Dermis microvascular lymphatic vessel endothelial cell (primary cell): ENCODE results near the gene RBMS1. TPM values are rescaled to one million over a fixed set of nuclear protein-coding genes. Genes with fewer than 3 reads are reported as not detected.

Experiments used
- DNase-seq, 2 donors: peaks; one replicate each; pipeline versions ENCODE4 v3.0.0 to v3.0.0-alpha.2; 2010; ENCODE audit warnings: low read depth in 2 of 2
- total RNA-seq: library from RNA; depleted of rRNA; stranded (reverse); fragments of >200 nt; gene quantifications from 2 replicates; pipeline ENCODE4 v1.2.1, GENCODE V29; 2014

RBMS1 gene
- total RNA-seq, 1 donor from 2014 or later = 55.1 TPM

DNA sequence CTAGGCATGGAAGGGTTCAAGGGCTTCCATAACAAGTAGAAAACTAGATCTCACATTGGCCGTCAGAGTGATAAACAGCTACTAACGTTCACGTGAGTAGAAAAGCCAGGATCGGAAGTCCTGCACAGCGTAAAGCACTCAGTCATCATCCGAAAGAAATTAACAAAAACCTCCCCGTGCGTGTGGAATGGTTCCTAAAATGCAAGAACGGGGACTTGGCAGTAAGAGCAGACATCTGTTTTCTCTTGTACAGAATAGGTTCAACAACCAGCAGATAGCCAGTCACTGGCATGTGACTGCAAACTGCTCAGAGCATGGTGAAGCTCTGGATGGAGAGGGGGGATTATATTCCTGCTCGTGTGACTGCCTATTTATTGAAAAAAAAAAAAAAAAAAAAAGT is 186.6 kb downstream of the RBMS1 start:
- DNase-seq = no peak

DNA sequence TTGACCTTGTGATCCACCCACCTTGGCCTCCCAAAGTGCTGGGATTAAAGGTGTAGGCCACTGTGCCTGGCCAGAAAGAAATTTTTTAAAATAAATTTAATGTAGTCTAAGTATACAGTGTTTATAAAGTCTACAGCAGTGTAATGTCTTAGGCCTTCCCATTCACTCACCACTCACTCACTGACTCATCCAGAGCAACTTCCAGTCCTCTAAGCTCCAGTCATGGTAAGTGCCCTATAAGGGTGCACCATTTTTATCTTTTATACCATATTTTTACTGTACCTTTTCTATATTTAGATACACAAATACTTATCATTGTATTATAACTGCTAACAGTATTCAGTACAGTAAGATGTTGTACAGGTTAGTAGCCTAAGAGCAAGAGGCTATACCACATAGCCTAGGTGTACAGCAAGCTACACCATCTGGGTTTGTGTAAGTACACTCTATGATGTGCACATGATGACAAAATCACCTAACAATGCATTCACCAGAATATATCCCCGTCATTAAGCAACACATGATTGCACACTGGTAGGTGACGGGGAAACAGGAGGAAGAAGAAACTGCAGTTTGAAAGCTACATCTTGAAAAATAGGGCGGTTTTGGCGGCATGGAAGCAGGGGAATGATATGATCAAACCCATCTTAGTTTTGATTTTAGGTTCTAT is 188.4 kb downstream of the RBMS1 start:
- no peak for DNase-seq

DNA sequence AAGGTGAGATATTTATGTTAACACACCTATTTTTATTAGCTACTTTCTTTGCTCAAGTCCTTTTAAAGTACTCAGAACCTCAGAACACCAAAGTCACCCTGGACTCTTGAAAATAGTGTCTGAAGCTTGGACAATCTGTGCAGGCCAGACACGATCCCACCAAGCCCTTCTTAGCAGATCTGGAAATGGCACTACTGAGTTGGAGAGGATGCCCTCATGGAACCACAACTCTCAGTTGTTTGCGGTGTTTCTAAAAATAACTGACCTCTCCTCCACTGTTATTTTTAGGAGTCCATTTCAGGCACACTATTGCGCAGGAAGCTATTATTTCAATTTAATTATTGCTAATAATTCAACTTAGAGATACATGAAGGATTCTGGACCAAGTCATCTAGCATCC is 190.1 kb downstream of the RBMS1 start:
- no peak for DNase-seq

DNA sequence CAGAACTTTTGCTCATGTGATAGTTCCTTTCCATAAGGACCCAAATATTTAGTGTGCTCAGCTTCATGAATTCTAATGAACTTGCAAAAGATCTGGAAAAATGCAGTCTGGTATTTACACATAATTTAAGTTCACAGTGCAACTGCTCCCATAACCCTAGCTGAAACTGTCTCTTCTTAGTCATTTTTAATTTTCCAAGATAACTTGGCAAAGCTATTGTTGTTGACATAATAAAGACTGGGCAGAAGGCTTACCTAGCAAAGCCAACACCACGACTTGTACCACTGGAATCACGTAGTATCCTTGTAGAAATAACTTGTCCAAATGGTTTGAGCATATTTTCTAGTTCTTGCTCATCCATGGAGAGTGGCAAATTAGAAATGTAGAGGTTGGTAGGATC is 190.5 kb downstream of the RBMS1 start:
- DNase-seq = no peak

DNA sequence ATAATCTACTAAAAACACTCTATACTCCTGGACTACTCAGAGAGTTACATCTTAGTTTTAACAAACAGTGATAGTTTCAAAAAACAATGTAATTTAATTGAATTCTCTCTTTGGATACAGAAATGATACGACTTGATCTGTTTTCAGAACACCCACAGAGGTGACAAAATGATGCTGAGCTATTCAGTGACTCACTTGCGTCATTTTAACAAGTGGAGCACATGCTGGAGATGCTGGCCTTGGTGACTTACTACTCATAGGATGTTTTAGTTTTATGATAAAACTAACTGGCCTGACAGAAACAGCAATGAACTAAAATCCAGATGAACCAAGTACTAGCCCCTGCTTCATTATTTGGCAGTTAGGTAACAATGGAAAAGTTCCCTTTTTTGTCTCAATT is 192.2 kb downstream of the RBMS1 start:
- DNase-seq = no peak

DNA sequence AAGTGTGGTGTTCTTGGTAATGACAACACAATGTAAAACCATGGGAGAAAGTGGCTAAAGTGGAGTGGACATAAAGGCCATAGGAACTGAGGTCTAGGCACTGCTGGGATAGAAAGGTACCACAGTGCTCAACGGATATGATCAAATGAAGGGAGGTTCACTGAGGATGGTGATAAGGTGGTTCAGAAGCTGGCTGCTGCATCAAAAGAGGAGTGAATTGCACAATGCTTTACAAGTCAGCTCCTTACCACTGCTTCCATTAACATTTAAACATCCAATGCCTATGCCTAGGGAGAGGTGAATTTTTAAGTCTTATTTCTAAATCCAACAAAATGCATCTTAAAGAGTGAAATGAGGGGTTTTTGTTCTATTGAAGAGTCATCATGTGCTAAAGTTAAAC is 193.4 kb downstream of the RBMS1 start:
- DNase-seq = no peak

DNA sequence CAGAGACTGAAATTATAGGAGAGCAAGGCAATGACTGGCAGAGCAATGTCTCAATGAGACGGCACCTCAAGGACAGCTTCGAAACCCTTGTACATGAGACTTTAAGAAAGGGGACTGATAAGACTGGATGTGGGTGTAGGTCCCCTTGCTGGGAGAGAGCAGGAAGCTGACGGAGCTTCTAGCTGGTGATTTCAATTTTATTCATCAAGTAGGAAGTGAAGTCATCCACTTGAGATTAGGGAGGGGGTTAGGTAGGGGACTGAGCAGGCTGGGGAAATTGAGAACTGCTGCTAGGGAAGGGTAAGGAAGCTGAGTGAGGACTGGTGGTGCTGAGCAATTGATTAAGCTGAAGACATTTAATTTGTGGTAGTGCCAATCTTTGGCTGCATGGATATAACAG is 194.1 kb downstream of the RBMS1 start:
- peak in 1 of 2 donors; percentile 56 for DNase-seq

DNA sequence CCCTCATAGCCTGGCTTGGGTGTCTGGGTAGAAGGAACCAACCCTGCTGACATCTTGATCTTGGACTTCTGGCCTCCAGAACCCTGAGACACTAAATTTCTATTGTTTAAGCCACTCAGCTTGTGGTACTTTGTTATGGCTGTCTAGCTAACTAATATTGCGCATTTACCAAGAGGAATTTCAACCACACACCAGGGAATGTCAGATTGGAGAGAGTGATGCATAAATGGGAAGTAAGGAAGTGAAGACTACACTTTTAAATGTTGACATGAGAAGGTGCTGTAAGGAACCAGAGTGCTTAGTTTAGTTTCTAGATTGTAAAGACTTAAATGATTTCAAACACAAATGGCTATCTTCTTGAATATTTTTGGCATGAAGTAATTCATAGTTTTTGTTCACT is 194.6 kb downstream of the RBMS1 start:
- no peak for DNase-seq

DNA sequence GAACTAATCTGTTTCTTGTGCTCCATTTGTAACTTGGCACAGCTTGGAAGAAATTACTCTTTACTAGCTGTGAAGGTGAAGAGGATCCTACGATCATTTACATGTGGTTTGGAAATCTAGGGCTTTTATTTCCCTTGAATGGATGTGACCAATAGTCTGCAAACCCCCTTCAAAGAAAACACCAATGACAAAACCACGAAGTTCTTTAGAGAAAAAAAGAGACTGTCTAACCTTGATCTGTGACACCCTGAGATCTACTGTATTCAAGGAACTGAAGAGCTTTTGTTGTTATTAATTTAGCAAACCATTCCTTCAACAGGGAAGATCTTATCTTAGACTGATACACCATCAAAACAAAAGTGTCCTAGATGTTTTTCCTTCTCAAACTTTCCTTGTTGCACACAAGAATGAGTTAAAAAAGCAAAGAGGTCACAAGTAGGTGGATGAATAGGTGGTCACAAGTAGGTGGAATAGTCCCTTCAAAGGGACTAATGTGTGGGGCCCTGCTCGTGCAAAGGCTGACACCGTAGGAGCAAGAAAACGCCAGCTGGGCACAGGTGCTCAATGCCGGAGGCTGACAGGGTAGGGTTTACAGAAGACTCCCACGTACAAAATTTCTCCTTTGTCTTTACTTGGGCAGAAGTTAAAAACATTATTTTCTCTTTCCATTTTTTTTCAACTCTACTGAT is 197.9 kb downstream of the RBMS1 start:
- no peak for DNase-seq

DNA sequence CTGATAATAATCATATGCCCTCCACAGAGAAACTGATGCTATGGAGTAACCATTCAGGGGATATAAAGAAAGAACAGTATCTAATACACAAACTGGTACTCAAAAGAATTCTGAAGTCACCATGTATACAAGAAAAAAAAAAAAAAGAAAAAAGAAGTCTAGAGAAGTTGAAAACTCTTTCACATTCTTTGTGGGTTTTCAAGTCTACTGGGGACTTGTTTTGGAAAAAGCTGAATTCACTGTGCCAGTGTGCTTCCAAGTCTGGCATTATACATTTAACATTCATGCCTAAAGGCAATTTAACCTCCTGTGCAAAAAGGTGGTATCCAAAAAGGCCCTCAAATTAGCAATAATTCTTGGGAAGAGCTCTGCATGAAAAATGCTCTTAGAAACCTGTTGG is 198.7 kb downstream of the RBMS1 start:
- DNase-seq = no peak

DNA sequence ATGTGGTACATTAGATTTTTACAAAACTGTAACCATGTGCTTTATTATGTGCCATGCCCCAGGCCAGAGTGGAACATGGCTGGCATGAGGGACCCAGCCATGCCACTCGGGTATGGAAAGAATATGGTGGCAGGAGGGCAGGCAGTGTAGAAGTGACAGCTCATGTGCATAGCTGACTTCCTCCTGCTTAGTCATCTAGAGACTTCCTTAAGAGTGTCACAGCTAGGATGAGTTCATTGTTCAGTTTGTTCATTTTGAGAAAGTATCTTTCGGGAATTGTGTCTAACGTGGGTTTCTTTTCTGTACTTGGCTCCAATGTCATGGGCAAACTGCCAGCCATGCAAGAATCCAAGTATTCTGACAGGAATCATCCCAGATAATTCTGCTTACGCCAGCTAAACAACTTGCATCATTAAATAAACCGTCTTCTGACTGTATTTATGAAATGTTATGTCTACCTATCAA is 199.2 kb downstream of the RBMS1 start:
- peak in 1 of 2 donors; percentile 73 for DNase-seq

DNA sequence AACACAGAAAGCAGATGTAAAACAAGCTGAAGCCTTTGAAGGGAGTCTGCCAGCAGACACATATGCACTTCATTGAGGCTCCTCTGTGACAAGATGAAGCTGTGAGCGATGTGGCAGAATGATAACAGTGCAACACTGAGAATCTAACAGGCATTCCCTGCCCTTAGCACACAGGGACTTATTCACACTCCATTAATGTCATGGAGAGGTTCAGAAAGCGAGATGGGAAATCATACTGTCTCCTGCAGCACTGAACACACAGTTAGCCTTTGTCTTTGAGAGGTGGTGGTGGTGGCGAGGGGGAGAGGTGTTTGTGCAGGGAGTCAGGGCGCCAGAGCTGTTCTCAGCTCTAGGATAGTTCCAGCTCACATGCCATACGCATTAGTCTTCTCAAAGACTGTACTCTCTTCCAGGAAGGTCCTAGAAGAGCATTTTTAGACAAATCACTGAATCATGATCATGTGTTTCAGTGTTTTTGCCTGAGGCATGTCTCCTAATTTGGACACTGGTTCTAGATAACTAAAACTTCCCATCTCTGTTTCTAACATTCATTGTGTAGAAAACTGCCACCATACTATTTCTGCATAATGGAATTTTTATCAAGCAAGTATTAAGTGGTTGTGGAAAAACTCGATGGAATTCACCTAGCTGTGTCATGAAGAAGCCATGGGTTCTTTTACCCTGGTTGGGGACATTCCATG is 200.1 kb downstream of the RBMS1 start:
- peak in 1 of 2 donors; percentile 38 for DNase-seq

DNA sequence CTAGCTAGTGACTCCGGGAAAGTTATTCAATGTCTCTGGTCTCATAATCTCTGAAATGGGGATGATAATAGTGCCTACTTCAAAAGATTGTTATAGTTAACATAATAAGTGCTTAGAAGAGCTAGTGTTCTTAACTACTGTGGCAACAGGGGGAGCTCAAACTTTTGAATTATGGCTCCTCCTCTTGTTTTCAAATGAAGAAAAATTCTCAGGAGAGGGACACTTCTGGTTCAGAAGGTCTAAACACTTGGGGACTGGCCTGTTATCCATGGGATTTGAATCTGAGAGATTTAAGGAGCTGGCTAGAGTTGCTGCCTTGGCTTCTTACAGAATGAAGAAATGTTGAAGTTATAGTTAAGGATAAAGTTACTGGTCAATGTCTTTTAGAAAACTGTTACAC is 201.4 kb downstream of the RBMS1 start:
- peak in 1 of 2 donors; percentile 19 for DNase-seq

DNA sequence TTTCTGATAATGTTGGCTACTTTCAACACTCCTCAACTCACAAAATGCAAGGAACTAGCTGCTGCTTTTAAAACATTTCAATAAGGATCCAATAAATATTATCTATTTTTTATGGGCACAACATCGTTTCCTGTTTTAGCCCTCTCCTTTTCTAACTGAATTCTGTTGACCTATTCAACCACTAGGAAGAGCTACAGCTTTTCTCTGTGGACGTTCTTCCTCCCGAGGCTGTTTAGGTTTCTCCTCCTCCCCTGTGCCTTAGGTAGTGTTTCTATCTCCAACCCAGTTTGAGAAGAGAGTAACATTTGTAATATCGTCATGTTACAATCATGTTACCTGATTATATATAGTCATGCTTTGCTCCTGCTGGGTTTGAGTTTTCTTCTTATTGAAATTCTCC is 202.2 kb downstream of the RBMS1 start:
- no peak for DNase-seq

DNA sequence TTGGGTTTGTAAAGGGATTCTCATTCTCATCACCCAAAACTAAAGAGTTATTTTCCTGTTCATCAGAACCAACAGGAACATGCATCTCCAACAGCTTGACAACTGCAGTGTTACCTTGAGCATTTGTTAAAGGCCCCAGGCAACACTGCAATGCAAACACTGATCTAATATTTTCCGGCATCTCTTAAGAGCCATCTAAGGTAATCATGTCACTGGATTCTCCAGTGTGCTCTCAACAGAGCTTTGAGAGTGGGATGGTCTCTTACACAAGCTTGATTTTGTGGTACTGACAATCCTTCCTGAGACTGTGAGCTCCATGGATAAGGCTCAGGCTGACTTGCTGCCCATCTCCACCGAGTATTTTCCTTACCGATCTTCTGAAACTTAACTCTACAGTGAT is 203.0 kb downstream of the RBMS1 start:
- DNase-seq = no peak

DNA sequence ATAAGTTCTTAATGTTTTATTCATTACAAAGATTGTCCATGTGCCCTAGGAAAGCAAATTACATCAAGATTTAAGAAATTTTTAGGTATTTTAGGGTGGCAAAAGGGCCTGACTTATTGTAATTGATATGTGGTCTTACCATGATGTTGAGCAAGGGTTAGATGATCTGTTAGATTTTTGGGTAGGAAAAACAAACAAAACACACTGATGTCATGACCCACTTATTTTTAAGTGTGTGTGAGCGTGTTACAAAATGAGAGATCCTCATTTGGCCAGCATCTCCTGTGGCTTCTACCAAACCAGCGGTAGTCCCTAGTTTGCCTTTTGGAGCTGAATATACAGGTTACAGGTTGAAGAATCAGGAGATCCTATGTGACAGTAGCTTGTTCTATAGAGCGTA is 203.8 kb downstream of the RBMS1 start:
- DNase-seq = no peak

DNA sequence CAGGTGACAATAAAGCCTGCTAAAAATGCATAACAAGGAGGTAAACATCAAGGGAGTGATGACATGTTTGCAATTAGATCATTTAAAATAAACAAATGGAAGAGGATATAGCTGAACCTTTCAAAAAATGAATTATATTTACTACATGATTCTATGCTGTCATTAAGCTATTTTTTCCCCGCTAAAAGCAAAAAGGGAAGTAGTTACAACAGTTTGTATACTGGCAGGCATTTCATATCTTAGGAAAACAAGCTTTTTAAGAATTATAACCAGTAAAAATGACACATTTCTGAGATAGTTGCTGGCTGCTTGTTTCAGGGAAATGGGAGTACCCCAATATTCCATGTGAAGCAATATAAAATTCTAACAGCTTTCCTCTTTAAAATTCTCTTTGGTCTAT is 204.5 kb downstream of the RBMS1 start:
- no peak for DNase-seq

DNA sequence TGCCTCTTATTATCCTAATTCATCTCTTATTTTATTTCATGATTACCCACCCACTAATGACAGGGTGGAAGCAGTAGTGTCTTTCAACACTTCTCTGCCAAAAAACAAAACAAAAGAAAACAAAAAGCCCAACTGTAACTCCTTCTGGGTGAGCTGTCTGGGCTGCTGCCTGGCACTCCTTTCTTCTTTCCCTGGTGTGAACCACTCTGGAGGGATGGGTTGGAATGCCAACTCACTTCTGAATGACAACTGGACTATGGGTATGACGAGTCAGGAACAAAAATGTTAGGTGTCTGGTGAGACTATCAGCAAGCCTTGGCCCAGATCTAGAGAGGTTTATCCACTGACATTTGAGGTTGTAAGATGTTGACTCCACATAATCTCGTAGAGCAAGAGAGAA is 205.3 kb downstream of the RBMS1 start:
- DNase-seq = no peak

DNA sequence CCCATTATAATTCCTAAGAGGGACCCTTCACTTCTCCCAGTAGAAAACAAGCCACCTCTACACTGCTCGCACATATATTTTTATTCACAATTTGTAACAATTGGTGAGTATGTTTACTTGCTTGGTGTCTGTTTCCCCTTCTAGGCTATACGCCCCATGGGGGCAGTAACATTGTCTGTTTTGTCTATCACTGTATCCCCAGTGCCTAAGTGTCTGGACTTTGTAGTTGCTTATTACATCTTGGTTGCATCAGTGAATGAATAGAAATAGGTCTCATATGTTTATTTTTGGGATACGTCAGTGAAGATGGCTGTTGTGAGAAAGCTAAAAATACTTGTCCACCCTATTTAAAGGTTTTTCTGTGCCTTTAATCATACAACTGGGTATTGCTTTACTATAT is 206.1 kb downstream of the RBMS1 start:
- DNase-seq = no peak

DNA sequence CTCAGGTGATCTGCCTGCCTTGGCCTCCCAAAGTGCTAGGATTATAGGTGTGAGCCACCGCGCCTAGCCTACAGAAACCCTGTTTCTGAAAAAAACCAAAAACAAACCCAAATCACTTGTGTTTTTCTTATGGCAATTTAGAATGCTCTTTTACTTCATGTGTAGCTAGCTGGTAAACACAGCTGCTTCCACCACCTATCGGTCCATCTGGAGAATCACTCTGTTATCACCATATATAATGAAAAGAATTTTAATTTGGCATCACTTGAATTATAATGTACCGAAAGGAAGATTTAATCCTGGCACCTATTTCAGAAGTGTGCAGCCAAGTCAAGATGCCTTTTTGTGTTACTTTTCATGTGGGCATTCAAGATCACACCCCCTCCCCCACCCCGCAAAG is 207.1 kb downstream of the RBMS1 start:
- DNase-seq = no peak

DNA sequence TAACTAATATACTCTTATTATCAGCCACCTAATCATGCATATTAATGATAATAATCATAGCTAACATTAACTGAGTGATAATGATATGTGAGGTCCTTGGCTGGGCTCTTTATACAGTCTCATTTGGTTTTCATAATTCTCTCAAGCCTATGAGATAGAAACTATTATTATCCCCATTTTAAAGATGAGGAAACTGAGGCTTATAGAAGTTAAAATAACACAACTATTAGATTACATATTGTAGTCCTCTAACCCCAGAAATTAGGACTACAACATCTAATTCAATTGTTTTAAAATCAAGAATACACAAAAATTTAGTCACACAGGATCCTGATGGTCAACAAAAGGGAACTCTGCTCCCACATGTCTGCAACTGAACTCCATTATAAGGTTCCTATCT is 209.9 kb downstream of the RBMS1 start:
- no peak for DNase-seq

DNA sequence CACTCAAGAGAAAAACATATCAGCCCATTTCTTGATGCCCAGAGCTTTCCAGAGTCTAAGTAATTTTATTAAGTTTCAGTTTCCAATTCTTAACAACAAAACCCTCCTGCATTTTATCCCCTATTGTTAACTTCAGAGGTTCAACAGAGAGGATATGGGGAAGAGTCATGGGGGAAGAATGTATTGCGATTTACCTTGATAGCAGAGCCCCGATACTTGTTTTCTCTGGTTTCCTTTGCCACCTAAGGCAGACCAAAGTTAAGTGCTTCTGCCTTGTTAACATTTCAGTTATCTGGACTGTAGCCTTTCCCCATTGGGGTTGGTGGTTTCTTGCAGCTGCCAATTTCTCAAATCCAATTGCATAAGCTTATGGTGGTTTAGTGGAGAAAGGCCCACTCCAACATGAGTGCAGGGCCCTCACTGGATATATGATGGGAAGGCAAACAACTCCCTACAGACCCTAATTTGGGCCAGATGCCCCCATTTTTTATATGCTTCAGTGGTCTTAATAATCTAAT is 211.5 kb downstream of the RBMS1 start:
- no peak for DNase-seq

DNA sequence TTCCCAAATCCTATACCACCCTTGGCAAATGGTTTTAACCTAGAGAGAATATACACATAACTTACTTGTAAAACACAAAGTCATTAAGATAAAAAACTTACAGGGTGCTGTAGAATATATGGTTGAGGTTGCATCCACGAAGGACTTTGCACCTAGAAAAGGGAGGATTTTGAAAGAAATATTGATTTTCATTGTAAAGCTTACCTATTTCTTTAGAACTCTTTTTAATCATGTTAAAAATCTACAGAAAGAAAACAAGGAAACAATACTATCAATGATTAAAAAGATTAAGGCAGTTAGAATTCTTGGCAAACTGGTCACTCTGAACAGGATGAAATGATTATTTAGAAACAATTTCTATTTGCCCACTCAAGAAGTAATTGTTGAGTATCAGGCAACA is 212.4 kb downstream of the RBMS1 start:
- no peak for DNase-seq
